Measurements from ENCODE around the gene SULT4A1.

SULT4A1 gene

GRCh38 chr22:43844560-43845545 lies 17.5 kb downstream of the SULT4A1 start:
- DNase-seq (ENCODE audit: low spot score), result no peak

GRCh38 chr22:43843783-43844530 lies 18.4 kb downstream of the SULT4A1 start:
- DNase-seq (ENCODE audit: low spot score), result no peak

- no peak for DNase-seq (ENCODE audit: low spot score)
These were observed 20.6 kb downstream of the SULT4A1 start for GRCh38 chr22:43841742-43842141.

- no peak for DNase-seq (ENCODE audit: low spot score)
These were observed 21.5 kb downstream of the SULT4A1 start for GRCh38 chr22:43840851-43841250.

GRCh38 chr22:43840431-43840830 lies 21.9 kb downstream of the SULT4A1 start:
- DNase-seq (ENCODE audit: low spot score), result no peak

GRCh38 chr22:43839781-43840180 lies 22.5 kb downstream of the SULT4A1 start:
- DNase-seq (ENCODE audit: low spot score), result no peak

GRCh38 chr22:43838571-43839307 lies 23.6 kb downstream of the SULT4A1 start:
- DNase-seq (ENCODE audit: low spot score), result no peak

GRCh38 chr22:43838161-43838560 lies 24.2 kb downstream of the SULT4A1 start:
- no peak for DNase-seq (ENCODE audit: low spot score)

- no peak for DNase-seq (ENCODE audit: low spot score)
These were observed 24.6 kb downstream of the SULT4A1 start for GRCh38 chr22:43837666-43838065.

- DNase-seq (ENCODE audit: low spot score), result no peak
These were observed 26.6 kb downstream of the SULT4A1 start for GRCh38 chr22:43835736-43836135.

GRCh38 chr22:43835166-43835565 lies 27.1 kb downstream of the SULT4A1 start:
- no peak for DNase-seq (ENCODE audit: low spot score)

- no peak for DNase-seq (ENCODE audit: low spot score)
These were observed 28.8 kb downstream of the SULT4A1 start for GRCh38 chr22:43833286-43834240.

- DNase-seq (ENCODE audit: low spot score), result no peak
These were observed 29.7 kb downstream of the SULT4A1 start for GRCh38 chr22:43832393-43833265.

- DNase-seq (ENCODE audit: low spot score), result no peak
These were observed 30.5 kb downstream of the SULT4A1 start for GRCh38 chr22:43831561-43832392.

GRCh38 chr22:43830931-43831560 lies 31.3 kb downstream of the SULT4A1 start:
- DNase-seq (ENCODE audit: low spot score), result no peak

- DNase-seq (ENCODE audit: low spot score), result no peak
These were observed 32.1 kb downstream of the SULT4A1 start for GRCh38 chr22:43829904-43830851.

- no peak for DNase-seq (ENCODE audit: low spot score)
These were observed 33.1 kb downstream of the SULT4A1 start for GRCh38 chr22:43828998-43829782.

Measured in pons (tissue), 1 donor.